Common myeloid progenitor, CD34-positive (primary cell): ENCODE results near the gene WASHC3. TPM values are rescaled to one million over a fixed set of nuclear protein-coding genes. Genes with fewer than 3 reads are reported as not detected.

ENCODE experiments used
- CTCF ChIA-PET: fragments of 350-600 bp; sonication (Branson Sonifier 250); formaldehyde crosslinking; loops from one replicate; lab custom pipeline; 2021; ENCODE audit warnings: antibody characterized with exemption; lab: Charles Lee
- POLR2A ChIA-PET: fragments of 350-600 bp; sonication (Branson Sonifier 250); formaldehyde crosslinking; loops from one replicate; lab custom pipeline; 2021; ENCODE audit warnings: antibody characterized with exemption; lab: Charles Lee
- DNase-seq, 3 donors: peaks; one replicate each; pipeline versions ENCODE4 v3.0.0 to v3.0.0-alpha.2; 2013
- H3K27ac ChIP-seq, 2 experiments: 1 replicate in 1 of 2; 2 replicates in 1 of 2; pipeline ENCODE4 v1.7.0; 2013; ENCODE audit warnings: inconsistent platforms in 2 of 2, low read length in 2 of 2, mild to moderate bottlenecking in 2 of 2, low read depth in 1 of 2, moderate library complexity in 1 of 2; ENCODE audit not compliant: severe bottlenecking in 2 of 2, insufficient read depth in 1 of 2, poor library complexity in 1 of 2
- H3K27me3 ChIP-seq, 5 experiments: replicated peaks in 2 of 5; 1 replicate in 3 of 5; 2 replicates in 2 of 5; pipeline versions ENCODE4 v1.6.1 to v1.7.0; 2013; ENCODE audit warnings: low read length in 4 of 5, mild to moderate bottlenecking in 2 of 5, moderate library complexity in 2 of 5, inconsistent platforms in 1 of 5; ENCODE audit not compliant: insufficient read depth in 5 of 5, control insufficient read depth in 4 of 5
- H3K36me3 ChIP-seq, 4 experiments: 1 replicate in 2 of 4; 2 replicates in 2 of 4; pipeline versions ENCODE4 v1.6.1 to v1.7.0; 2013; ENCODE audit warnings: low read length in 3 of 4, control low read depth in 1 of 4, mild to moderate bottlenecking in 1 of 4; ENCODE audit not compliant: control insufficient read depth in 4 of 4, insufficient read depth in 4 of 4
- H3K4me1 ChIP-seq, 4 experiments: 1 replicate in 3 of 4; 2 replicates in 1 of 4; pipeline versions ENCODE4 v1.6.1 to v1.7.1; 2013; ENCODE audit warnings: low read length in 3 of 4, mild to moderate bottlenecking in 3 of 4, control low read depth in 1 of 4, inconsistent platforms in 1 of 4, moderate library complexity in 1 of 4; ENCODE audit not compliant: control insufficient read depth in 4 of 4, insufficient read depth in 4 of 4; ENCODE audit errors: control extremely low read depth in 1 of 4
- H3K4me3 ChIP-seq, 7 experiments: 1 replicate in 4 of 7; 2 replicates in 3 of 7; pipeline versions ENCODE4 v1.5.1 to v1.7.0; 2013; ENCODE audit warnings: mild to moderate bottlenecking in 7 of 7, low read length in 6 of 7, moderate library complexity in 6 of 7, inconsistent platforms in 2 of 7, low read depth in 2 of 7, control low read depth in 1 of 7; ENCODE audit not compliant: insufficient read depth in 4 of 7, control insufficient read depth in 1 of 7; ENCODE audit errors: extremely low read depth in 1 of 7
- H3K9me3 ChIP-seq, 5 experiments: 1 replicate in 4 of 5; 2 replicates in 1 of 5; pipeline versions ENCODE4 v1.6.1 to v1.7.1; 2013; ENCODE audit warnings: low read length in 4 of 5, mild to moderate bottlenecking in 2 of 5, inconsistent platforms in 1 of 5, low read depth in 1 of 5, moderate library complexity in 1 of 5; ENCODE audit not compliant: control insufficient read depth in 4 of 5, insufficient read depth in 2 of 5; ENCODE audit errors: control extremely low read depth in 1 of 5
- WGBS: methylation state at CpG from one replicate; pipeline ENCODE4 v1.1.5; 2013; ENCODE audit not compliant: insufficient coverage; 5-methylcytosine and 5-hydroxymethylcytosine counted together
- polyA plus RNA-seq: library from polyadenylated mRNA; unstranded; fragments of 120-200 nt; gene quantifications from one replicate; pipeline ENCODE4 v1.2.1, GENCODE V29; 2013

WASHC3 gene
- 66.5 TPM for polyA plus RNA-seq

- CTCF ChIA-PET: interaction anchor here (0.6 to 1.5 kb wide), 3 partner anchors 11 to 159 kb away, joined by 3 to 4 read pairs (median 3); no protein-coding TSS in a partner anchor
- DNase-seq: peak; percentile 93 to 98 (median 97)
- POLR2A ChIA-PET: no interaction called here
- peaks cover 0 to 10% (median 3%) of the 10 kb centered on the region in 4 experiments for H3K4me1 ChIP-seq
- peak within 1 kb of the TSS; percentile 76 to 90 for H3K27ac ChIP-seq
- H3K9me3 ChIP-seq: no peaks in the 10 kb centered on the region
- H3K27me3 ChIP-seq: no peaks in the 10 kb centered on the region
- 0% methylated on average over 34 of the region's 44 CpGs for WGBS
- H3K4me3 ChIP-seq: peak within 1 kb of the TSS; percentile 79 to 98 (median 94)
- H3K36me3 ChIP-seq: peaks cover 2 to 9% (median 4%) of the 10 kb centered on the region in 4 experiments
Measured at GRCh38 chr12:102061560-102062418, at the start of gene WASHC3. TSS of gene WASHC3 (minus strand) at chr12:102061991. CDS start at chr12:102061962, 29 bp downstream.

GRCh38 chr12:102110782-102111181, 49.0 kb upstream of the WASHC3 start:
- ChIA-PET CTCF (no interaction called here), POLR2A (no interaction called here)
- Histone ChIP-seq H3K27me3 (no peaks in the 10 kb centered on the region), H3K27ac (no peak overlapping the region), H3K4me3 (no peak overlapping the region), H3K4me1 (no peaks in the 10 kb centered on the region), H3K36me3 (peaks cover 41 to 72% (median 56%) of the 10 kb centered on the region in 4 experiments), H3K9me3 (peaks cover 7 to 25% (median 10%) of the 10 kb centered on the region in 5 experiments)
- DNase-seq: no peak

GRCh38 chr12:102107970-102108369, 46.2 kb upstream of the WASHC3 start:
- no CpG with 5 or more reads among the region's 1 CpG for WGBS
- no peaks in the 10 kb centered on the region for H3K4me1 ChIP-seq
- POLR2A ChIA-PET: interaction anchor here (0.6 kb wide), 1 partner anchor 711 kb away, joined by 4 read pairs; no protein-coding TSS in a partner anchor
- peaks cover 51 to 85% (median 61%) of the 10 kb centered on the region in 4 experiments for H3K36me3 ChIP-seq
- H3K27me3 ChIP-seq: no peaks in the 10 kb centered on the region
- DNase-seq: no peak
- peaks cover 9 to 31% (median 10%) of the 10 kb centered on the region in 5 experiments for H3K9me3 ChIP-seq
- H3K4me3 ChIP-seq: no peak overlapping the region
- CTCF ChIA-PET: no interaction called here
- H3K27ac ChIP-seq: no peak overlapping the region

- no peaks in the 10 kb centered on the region for H3K4me1 ChIP-seq
- no peak for DNase-seq
- H3K27ac ChIP-seq: no peak overlapping the region
- POLR2A ChIA-PET: no interaction called here
- WGBS: 100% methylated on average over 2 of the region's 3 CpGs
- CTCF ChIA-PET: no interaction called here
- H3K9me3 ChIP-seq: peaks cover 9 to 31% (median 10%) of the 10 kb centered on the region in 5 experiments
- no peaks in the 10 kb centered on the region for H3K27me3 ChIP-seq
- peaks cover 51 to 89% (median 60%) of the 10 kb centered on the region in 4 experiments for H3K36me3 ChIP-seq
- no peak overlapping the region for H3K4me3 ChIP-seq
Measured at GRCh38 chr12:102106905-102107304, 45.1 kb upstream of the WASHC3 start.

GRCh38 chr12:102096855-102097254, 35.1 kb upstream of the WASHC3 start:
- no peak for DNase-seq
- no peak overlapping the region for H3K4me3 ChIP-seq
- no peaks in the 10 kb centered on the region for H3K27me3 ChIP-seq
- ChIA-PET CTCF (interaction anchor here (1.0 to 1.7 kb wide), 5 partner anchors 387 to 672 kb away, joined by 3 to 7 read pairs (median 3); no protein-coding TSS in a partner anchor), POLR2A (no interaction called here)
- H3K27ac ChIP-seq: no peak overlapping the region
- WGBS: 96% methylated on average over 3 of the region's 3 CpGs
- H3K9me3 ChIP-seq: no peaks in the 10 kb centered on the region
- peaks cover 0 to 36% (median 15%) of the 10 kb centered on the region in 4 experiments for H3K36me3 ChIP-seq
- no peaks in the 10 kb centered on the region for H3K4me1 ChIP-seq

GRCh38 chr12:102095677-102096263, 34.0 kb upstream of the WASHC3 start:
- peaks cover 0 to 36% (median 16%) of the 10 kb centered on the region in 4 experiments for H3K36me3 ChIP-seq
- WGBS: 86% methylated on average over 1 of the region's 2 CpGs
- no peaks in the 10 kb centered on the region for H3K27me3 ChIP-seq
- ChIA-PET CTCF (interaction anchor here (0.6 to 1.8 kb wide), 11 partner anchors 35 to 673 kb away, joined by 3 to 7 read pairs (median 3); no protein-coding TSS in a partner anchor), POLR2A (no interaction called here)
- peak; percentile 25 to 59 (median 53) for DNase-seq
- no peak overlapping the region for H3K4me3 ChIP-seq
- no peaks in the 10 kb centered on the region for H3K9me3 ChIP-seq
- no peak overlapping the region for H3K27ac ChIP-seq
- no peaks in the 10 kb centered on the region for H3K4me1 ChIP-seq
